GM21447 (cell line): ENCODE measurements around the gene COL5A1.
"Not testable (repeated sequence)": the region's sequence is repeated elsewhere in the genome, so short reads cannot be mapped to it uniquely, and the experiment has no call there.

ENCODE experiments used
- ATAC-seq: cut with Tn5 transposase; IDR thresholded peaks from one replicate; pipeline ENCODE4 v1.9.1; 2021; ENCODE audit not compliant: unreplicated experiment

Gene COL5A1

DNA sequence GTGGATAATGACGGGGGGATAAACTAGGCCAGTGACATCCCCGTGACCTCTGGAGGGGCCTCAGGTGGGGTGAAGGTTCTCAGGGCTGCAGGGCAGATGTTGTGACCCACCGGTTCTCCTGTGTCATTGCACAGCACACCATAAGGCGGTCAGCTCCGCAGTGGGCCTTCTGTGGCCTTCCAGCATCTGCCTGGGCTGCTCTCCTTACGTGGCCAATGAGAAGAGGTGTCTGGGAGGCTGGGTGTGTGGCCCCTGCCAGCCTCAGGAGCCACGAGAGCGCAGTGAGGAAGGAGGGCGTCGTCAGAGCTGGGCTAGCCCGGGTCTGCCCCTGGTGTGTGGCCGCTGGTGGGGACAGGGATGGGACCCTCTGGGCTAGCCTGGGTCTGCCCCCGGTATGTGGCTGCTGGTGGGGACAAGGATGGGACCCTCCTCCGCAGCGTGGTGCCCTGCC lies 48.7 kb downstream of the COL5A1 start:
- no peak for ATAC-seq

DNA sequence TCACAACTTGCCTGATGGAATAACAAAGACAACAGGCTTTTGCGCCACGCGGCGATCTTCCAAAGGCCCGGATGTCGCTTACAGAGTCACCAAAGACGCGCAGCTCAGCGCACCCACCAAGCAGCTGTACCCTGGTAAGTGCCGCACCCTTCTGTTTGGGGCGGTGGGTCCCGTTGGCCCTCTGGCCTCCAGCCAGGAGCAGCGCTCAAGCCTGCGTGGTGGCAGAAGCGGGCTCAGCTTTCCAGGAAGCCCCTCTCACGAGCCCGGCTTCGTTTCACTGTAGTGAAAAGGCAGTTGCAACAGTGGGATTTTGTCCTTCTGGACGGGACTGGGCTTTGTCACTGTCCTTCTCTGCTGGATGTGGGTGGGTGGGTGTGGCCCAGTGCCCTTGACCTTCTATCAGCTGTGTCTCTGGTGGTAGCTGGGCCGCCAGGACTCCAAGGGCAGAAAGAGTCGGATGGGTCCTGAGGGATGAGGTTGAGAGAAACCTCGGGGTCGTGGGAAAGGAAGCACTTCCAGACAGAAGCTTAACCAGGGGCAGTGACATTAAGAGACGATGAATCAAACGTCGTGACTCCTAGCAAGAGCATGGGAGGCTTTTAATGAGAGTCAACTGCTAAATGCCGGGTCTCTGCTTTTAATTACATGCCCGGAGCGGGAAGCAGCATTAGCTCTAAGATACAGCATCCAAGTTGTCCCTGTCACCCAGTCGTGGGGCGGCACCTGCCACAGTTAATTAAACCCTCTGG lies 49.5 kb downstream of the COL5A1 start:
- no peak for ATAC-seq

DNA sequence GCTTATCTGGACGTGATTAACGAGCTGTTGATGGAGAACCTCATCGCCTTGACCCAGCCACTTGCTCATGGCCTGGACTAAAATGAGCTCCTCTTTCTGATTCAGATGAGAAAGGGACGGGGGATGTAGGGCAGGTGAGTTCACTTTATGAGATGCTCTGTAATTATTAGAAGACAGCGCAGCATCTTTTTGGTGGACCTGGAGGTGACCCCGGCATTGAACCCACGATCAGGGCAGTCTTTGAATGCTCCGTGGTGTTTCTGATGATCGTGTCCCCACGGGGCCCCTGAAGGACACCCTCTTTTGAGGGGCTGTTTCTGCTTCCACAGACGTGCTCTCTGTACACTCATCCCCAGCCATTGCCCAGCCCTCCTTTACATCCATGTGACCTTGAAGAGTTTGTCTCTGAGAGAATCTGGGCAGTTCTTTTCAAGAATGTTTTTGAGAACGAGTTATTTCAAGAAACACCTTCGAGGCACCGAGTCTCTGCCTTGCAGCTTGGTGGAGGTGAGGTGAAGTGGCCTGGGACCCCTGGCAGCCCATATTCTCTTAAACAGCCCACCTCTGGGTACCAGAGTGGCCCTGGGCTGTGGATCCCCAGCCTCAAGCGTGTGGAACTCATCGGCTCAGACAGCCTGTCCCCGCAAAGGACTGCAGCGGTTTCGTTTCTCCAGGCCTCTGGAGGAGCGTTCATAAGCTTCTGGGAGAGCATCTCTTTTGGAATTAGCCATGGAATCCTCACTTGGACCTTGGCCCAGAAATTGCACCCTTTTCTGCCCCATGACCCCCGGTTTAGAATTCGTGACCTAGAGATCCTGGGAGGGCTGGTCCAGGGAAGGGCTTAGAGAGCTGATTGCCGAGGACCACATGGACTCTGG lies 50.3 kb downstream of the COL5A1 start:
- no peak for ATAC-seq

DNA sequence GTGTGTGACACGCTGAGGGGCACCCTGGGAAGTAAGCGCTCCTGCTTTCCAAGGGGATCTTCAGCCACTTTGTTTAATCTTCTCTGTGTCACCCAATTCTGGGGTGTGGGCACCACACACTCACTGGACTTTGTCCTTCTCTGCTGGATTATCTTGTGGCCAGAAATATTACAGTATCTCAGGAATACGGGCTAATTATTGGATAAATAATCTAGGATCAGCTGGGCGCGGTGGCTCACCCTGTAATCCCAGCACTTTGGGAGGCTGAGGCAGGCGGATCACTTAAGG lies 50.9 kb downstream of the COL5A1 start:
- ATAC-seq: no peak

DNA sequence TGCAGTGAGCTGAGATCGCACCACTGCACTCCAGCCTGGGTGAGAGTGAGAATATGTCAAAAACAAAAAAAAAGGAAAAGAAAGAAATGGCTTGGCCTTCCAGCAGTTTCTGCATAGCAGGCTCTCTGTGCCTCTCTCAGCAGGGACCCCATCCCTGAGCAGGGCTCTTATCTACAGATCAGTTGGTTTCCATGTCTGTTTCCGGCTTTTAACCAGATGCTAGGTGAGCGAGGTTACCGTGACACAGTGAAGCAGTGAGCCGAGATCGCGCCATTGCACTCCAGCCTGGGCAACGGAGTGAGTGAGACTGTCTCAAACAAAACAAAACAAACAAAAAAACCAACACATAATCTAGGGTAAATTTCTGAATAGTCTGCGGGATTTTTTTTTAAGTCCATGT lies 51.4 kb downstream of the COL5A1 start:
- ATAC-seq: no peak

DNA sequence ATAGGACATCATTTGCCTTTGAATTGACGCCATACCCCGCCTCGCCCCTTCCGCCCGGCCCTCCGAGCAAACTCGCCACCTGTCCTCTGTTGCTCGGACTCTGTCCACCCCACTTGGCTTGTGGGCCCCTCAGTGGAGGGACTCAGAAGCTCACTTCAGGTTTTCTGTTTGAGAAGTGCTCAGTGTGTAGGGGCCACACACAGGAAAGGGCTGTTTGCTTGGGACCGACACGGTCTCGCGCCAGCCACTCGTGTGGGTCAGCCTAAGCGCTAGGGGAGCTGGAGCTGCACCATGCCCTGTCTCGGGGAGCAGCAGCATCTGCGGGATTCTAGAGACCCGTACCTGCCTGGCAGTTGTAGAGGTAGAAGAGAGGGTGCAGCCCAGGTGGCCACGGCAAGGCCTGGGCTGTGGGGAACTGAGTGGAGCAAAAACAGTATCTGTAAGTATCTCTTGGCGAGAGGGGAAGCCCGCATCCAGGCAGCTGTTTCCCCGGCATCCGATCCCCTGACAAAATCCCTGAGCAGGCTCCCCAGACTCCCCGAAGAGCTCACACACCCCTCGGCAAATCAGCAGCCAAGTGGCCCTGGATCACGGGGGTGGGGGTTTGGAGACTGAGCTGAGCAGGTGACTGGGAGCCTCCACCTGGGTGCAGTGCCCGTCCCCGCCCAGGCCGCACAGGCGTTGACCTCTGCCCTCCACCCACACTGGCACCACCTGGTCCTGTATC lies 52.2 kb downstream of the COL5A1 start:
- no peak for ATAC-seq

DNA sequence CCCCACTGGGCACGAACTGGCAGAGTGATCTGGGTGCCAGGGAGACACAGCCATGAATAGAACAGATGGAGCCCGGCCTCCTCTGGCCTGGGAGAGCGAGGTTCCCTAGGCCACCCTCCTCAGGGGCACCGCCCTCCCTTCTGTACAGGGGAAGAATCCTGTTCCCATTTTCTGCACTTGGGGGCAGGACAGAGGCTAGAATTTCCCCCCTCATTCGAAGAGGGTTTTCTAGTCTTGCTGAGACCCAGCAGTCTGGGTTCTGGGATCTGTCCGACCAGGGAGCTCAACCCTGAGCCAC lies 52.7 kb downstream of the COL5A1 start:
- ATAC-seq: no peak

DNA sequence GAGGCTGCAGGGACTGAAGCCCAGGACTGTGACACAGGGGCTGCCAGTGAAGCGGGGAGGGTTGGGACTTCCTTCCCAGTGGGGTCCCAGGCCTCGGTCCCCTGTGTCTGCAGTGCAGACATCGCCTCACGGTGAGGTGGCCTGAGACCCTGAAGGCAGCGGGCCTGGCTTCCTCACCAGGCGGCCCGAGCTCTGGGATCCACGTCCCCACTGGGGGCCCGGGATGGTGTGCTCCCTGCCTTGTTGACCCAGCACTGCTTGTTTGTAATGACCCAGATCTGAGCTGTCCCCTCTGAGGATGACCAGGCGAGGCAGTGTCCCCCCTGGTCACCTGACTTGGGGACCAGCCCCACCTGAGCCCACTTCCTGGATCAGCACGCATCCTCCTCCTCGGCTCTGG lies 53.1 kb downstream of the COL5A1 start:
- no peak for ATAC-seq

DNA sequence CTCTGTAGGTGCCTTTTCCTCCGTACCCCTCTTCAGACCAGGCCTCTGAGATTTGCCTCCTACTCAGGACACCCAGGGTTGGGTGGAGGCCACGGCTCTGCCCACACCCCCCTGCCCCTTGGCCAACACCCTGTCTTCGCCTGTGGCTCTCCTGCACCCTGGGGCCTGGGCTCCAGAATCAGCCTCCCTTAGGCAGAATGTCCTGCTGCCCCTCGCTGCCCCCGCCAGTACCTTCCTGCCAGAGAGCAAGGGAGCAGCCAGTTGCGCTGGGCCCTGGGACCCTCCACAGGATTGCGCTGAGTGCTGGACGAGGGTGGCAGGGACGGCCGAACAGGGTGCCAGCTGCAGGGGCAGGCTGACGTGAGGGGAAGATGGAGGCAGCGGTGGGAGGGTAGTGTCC lies 53.5 kb downstream of the COL5A1 start:
- no peak for ATAC-seq

DNA sequence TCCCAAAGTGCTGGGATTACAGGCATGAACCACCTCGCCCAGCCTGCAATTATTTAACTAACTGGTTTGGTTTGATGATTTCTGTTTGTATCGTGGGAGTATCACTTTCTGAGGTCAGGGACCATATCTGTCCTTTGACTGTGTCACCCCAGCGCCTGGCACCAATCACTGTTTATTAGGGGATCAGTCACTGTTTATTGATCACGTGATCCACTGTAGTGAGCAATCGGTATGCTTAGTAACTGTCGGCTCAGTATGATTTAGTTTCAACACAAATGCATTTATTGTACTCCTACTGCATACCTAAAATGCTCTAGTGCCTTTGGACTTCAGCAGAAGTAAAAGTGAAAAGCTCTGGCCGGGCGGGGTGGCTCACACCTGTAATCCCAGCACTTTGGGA lies 54.8 kb downstream of the COL5A1 start:
- ATAC-seq: no peak

DNA sequence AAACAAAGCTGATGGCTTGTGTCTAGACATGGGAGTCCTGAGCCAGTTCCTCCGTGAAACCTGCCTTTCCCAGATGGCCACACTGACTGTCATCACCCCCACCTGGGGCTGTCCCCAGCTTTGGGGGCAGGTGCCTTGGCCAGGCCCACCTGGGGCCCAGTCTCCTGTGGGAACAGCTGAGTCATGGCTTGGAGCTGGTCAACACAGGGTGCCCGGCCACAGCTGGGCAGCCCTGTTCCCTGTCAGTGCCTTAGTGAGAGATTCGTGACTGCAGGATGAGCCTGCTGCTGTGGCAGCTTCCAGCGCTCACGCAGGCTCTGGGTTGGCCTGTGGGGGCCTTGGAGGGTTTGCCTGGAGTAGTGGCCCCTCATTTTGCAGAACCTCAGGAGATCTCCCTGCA lies 56.5 kb downstream of the COL5A1 start:
- ATAC-seq: no peak

DNA sequence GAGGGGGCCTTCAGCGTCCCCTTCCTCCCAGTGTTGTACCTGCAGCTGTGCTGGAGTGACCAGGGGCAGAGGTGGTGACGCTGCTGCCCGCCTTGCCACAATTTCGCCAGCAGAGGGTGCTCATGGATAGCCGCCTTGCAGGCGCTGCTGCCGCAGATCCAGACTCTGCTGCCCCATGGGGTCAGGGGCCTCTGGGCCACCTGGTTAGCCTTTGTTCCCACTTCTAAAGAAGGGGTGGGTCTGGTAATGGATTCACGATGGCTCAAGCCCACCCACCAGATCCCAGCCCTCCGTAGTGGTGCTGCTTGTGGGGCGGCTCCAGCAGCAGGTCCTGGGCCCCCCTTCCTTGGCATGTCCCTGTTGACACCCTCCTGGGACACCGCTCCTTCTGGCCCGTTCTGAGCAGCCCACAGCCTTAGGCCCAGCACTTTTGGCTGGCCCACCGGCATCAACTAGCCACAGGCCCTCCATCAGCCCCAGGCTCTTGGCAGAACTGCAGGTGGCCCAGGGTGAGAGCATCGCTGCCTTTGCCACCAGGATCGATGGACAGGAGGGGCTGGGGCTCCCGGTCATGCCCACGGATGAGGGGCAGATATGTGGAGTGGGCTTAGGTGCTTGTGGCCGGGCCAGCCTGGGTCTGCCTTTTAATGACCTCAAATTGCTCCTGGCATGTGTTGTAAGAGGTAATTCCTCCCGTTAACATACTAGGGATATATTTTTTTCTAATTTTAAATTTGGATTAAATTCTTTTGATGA lies 57.2 kb downstream of the COL5A1 start:
- ATAC-seq: no peak

DNA sequence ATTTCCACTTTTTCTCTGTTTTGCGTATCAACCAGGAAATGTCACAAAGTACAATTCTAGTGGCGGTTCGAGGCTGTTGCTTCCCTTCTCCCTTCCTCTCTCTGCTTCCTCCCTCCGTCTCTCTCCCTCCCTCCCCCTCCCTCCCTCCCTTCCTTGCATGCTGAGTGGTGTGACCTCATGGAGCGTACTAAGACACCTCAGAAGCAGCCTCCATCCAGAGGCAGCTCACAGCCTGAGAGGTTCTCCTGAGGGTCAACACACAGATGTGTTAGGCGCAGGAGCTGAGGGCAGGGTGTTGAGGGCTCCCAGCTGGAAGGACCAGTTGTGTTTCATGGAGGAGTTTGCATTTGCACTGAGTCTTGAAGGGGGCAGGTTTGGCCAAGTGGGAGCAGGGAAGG lies 57.7 kb downstream of the COL5A1 start:
- no peak for ATAC-seq

DNA sequence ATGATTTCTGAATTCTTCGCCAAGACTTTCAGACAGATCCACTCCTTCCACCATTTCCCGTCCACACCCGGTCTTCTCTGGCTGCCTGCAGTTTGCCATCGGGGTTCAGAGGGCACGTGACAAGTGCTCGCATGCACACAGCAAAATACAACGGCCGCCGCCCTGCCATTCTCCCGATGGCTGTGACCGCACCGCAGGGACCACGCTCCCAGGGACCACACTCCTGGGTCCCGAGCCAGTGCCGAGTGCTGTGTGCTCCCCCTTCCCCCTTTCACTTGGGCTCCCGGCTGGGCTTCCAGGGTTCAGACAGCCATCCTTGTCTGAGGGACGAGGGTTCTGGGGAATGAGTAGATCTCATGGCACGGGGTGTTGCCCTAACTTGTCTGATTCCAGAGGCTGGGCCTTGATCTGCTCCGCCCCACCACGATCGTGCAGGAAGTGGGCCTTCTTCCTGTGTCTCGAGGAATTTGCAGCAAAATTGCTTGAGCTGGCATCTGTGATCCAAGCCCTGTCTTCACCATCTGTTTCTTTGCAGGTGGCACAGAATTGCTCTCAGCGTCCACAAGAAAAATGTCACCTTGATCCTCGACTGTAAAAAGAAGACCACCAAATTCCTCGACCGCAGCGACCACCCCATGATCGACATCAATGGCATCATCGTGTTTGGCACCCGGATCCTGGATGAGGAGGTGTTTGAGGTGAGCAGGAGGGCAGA lies 59.2 kb downstream of the COL5A1 start:
- ATAC-seq: no peak

DNA sequence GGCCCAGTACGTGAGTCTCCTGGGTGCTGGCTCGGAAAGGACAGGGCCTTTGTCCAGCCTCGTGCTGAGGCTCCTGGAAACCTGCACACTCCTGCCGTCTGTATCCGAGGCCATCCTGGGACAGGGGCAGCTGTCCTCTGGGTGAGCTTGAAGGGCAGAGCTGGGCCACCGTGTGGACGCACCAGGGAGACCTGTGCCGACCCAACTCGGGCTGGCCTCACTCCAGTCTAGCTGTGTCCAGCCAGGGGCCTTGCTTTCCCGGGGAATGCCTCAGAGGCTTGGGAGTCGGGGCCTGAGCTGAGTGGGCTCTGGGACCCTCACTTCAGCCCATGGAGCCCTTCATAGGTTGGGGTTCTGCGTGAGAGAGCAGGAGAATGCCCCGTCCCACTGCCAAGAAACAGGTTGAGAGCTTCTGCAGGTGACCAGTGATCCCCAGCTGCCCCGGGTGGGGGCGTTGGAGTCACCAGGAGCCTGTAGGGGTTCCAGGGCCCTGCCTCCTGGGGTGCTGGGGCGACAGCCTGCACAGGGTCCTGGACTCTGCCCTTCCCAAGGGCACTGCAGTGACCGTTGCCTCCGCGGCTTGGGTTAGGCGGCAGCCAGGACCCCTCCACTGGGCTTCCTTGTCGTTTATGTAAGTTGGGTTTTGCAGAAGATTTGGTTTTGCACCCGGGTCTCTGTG lies 60.1 kb downstream of the COL5A1 start:
- ATAC-seq: no peak

DNA sequence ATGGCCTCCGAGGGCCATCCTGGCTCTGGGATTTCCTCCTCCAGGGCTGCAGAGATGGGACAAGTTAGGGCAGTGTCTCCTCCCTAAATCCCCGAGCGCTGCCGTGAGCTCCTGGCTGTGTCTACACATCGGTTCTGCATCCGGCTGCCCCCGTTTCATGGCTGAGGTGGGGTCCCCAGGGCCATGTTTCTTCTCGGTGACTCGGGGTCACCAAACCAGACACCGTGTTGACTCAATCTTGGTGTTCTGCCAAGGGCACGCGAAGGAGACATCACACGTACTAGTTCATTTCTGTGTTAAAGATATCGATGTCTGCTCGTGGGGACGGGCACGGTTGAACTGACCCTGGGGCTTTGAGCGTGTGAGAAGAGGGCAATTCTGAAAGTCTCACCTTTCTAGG lies 60.7 kb downstream of the COL5A1 start:
- no peak for ATAC-seq

DNA sequence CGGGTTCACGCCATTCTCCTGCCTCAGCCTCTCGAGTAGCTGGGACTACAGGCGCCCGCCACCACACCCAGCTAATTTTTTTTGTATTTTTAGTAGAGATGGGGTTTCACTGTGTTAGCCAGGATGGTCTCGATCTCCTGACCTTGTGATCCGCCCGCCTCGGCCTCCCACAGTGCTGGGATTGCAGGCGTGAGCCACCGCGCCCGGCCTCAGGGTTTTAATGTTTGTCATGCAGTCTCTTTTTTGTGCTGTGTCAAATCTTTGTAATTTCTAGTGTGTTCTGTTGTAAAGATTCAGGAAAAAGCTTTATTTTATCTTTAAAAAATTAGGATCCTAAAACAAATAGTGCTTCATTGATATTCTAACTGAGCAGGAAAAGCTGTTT lies 62.1 kb downstream of the COL5A1 start:
- not testable (repeated sequence) for ATAC-seq

DNA sequence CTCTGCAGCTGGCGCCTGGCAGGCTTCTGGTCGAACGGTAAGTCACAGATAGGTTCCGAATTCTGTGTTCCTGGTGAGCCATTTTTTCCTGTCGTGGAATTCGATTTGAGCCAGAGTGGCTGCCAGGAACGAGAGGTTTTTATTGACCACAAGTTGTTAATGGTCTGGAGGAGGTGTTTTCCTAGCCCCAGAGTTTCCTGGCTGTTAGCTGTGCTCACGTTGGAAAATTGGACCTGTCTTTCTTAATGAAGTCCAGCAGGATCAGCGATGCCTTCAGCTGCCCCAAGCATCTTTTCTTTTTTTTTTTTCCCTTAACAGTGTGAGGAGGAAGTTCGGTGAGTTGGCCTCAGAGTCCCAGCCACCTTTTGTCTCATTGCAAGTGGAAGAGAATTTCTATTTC lies 62.9 kb downstream of the COL5A1 start:
- ATAC-seq: no peak

DNA sequence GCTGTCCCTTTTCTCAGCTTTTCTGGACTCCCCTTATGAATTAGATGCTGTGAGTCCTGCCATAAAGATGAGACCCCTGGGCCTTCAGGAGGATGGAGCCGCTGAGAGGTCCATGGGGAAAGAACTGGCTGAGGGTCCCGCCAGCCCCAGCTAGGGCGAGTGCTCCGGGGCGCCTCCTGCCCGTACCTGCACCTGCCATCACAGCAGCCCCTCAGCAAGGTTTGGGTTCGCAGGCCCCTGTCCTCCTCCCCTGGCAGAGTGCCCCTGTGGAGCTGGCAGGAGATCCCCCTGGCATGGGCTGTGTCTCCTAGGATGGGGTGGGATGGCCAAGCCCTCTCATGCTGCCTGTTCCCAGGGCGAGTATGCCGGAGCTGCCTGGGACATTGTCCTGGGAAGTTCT lies 64.2 kb downstream of the COL5A1 start:
- ATAC-seq: no peak

DNA sequence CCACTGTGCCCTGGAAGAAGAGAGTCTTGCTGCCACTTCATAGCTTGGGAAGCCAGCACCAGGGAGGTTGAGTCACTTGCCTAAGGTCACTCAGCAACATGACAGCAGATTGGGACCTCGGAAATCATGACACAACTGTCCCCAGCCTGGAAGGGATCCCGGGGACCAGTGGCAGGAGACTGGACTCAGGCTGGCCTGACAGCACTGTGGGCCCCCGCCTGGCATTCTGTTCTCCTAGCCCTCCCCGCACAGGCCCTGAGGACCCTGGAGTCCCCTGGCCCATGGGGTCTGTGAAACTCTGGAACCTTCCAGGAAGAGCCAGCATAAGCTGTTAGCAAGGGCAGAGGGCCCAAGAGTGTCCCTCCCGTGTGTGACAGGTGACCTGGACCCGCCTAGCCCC lies 64.9 kb downstream of the COL5A1 start:
- ATAC-seq: no peak
